GM19372 (cell line): ENCODE measurements around the gene CEP89.
"Not testable (repeated sequence)": the region's sequence is repeated elsewhere in the genome, so short reads cannot be mapped to it uniquely, and the experiment has no call there.

ENCODE experiments used
- ATAC-seq: cut with Tn5 transposase; IDR thresholded peaks from one replicate; pipeline ENCODE4 v1.9.1; 2021; ENCODE audit warnings: mild to moderate bottlenecking, low read depth, moderate library complexity; ENCODE audit not compliant: unreplicated experiment

CEP89 gene

GRCh38 chr19:32901504-32902161 is 70.1 kb downstream of the CEP89 start:
- no peak for ATAC-seq

- no peak for ATAC-seq
Measured at GRCh38 chr19:32896516-32897214, 75.1 kb downstream of the CEP89 start.

- ATAC-seq = no peak
Measured at GRCh38 chr19:32895384-32895783, 76.4 kb downstream of the CEP89 start.

GRCh38 chr19:32891609-32892008 is 80.1 kb downstream of the CEP89 start:
- no peak for ATAC-seq

GRCh38 chr19:32890841-32891240 is 80.9 kb downstream of the CEP89 start:
- ATAC-seq = no peak

GRCh38 chr19:32890326-32890725 is 81.4 kb downstream of the CEP89 start:
- no peak for ATAC-seq

- no peak for ATAC-seq
Measured at GRCh38 chr19:32889137-32889934, 82.4 kb downstream of the CEP89 start.

GRCh38 chr19:32887572-32888215 is 84.1 kb downstream of the CEP89 start:
- ATAC-seq = no peak

- no peak for ATAC-seq
Measured at GRCh38 chr19:32886241-32886640, 85.5 kb downstream of the CEP89 start.

- ATAC-seq = not testable (repeated sequence)
Measured at GRCh38 chr19:32885255-32885654, 86.5 kb downstream of the CEP89 start.

GRCh38 chr19:32881766-32882165 is 90.0 kb downstream of the CEP89 start:
- ATAC-seq = no peak

GRCh38 chr19:32880622-32881021 is 91.1 kb downstream of the CEP89 start:
- ATAC-seq = no peak

- no peak for ATAC-seq
Measured at GRCh38 chr19:32879741-32880140, 92.0 kb downstream of the CEP89 start.

GRCh38 chr19:32878988-32879387 is 92.8 kb downstream of the CEP89 start:
- ATAC-seq = no peak

GRCh38 chr19:32877977-32878745 is 93.6 kb downstream of the CEP89 start:
- ATAC-seq = no peak

- ATAC-seq = no peak
Measured at GRCh38 chr19:32877323-32877912, 94.3 kb downstream of the CEP89 start.

- no peak for ATAC-seq
Measured at GRCh38 chr19:32876919-32877285, 94.9 kb downstream of the CEP89 start.

- ATAC-seq = no peak
Measured at GRCh38 chr19:32876236-32876918, 95.4 kb downstream of the CEP89 start.

GRCh38 chr19:32875428-32875827 is 96.3 kb downstream of the CEP89 start:
- no peak for ATAC-seq
